Left lobe of liver (tissue), 2 donors: ENCODE measurements around the gene PROX1. TPM values are rescaled to one million over a fixed set of nuclear protein-coding genes. Genes with fewer than 3 reads are reported as not detected.

ENCODE experiments used
- ATAC-seq: fragments of 200-7000 bp; cut with Tn5 transposase; one replicate; pipeline ENCODE4 v1.9.1; 2020; ENCODE audit warnings: mild to moderate bottlenecking, moderate library complexity
- DNase-seq: peaks from one replicate; pipeline ENCODE4 v3.0.0-alpha.2; 2020; ENCODE audit warnings: low spot score
- total RNA-seq: library from RNA; stranded (reverse); gene quantifications from one replicate; pipeline ENCODE4 v1.2.1, GENCODE V29; 2021
- donor health status: DM: no; HTN: no; CAD: no; lungs with moderate emphysema.
- donor health status: DM: no; HTN: yes; CAD: no.

PROX1 gene
- total RNA-seq, 1 donor from 2014 or later = 173 TPM

DNA sequence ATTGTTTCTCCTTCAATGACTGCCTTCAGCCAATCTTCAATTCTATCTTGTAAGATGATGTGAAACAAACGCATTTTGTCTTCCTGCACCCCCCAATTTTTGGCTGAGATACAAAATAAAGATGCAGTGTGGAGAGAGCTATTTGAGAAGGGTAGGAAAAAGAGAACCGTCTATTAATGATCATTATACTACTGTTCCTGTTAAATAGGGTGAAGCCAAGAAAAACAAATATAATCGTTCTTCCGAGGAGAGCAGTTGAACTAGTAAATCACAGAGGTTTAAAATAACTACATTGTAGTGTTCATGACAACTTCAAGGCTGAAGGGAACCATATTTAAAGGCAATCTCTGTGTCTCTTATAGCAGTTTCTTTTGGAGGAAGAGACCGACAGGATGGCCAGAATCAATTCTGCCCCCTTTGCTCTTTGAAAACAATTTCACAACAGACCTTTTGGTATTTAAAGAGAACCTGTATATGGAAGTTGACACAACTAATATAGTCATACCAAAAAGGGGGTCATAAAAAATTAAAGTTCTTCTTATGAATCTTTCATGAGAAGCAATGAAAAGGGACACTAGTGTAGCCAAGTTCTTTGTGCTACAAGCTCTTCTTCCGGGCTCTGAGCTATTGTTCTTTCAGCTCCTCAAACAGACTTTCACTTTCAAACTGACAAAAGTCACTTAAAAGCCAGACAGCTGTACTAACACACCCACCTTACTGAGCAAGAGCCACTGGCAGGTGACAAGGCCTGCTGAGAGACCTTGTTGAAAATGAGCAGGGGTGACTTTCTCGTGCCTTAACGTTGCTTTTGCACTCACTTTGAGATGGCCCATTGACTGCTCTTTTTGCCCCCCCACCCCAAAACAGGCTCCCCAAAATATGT lies 30.9 kb downstream of the PROX1 start:
- ATAC-seq (peak; percentile 45), DNase-seq (no peak)

DNA sequence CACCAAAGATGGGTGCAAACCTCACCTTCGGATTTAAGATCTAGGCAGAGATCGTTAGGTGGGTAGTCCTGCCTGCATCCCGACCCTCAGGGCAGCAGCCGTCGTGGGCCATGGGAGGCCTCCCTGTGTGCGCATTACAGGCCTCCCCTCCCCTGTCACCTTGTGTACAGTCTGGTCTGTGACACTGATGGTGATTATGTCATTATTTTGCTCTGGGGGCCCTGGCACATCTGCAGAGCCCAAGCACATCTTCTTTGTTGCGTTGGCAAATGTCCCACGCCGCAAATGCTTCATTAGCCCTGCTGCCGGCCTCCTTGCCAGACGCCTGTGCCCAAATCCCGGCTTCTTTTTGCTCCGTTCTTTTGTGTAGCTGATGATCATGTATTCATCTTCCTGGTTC lies 31.7 kb downstream of the PROX1 start:
- ATAC-seq (no peak), DNase-seq (no peak)

DNA sequence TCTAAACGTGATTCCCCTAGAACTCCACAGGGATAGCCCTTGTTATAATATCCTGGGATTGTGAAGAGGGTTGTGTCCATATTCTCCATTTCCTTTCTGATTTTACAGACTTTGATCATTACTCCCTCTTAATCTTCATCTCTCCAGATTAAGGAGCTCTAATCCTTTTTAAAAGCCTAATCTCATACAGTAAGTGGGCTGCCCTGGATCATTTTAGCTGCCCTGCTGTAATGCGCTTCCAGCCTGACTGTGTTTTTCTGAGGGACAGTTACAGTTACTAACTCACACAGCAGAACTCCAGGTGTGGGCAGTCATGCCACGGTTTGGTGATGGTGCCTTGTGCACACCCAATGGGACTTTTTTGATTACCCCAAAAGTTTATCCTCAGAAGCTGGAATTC lies 33.5 kb downstream of the PROX1 start:
- no peak for ATAC-seq
- no peak for DNase-seq

DNA sequence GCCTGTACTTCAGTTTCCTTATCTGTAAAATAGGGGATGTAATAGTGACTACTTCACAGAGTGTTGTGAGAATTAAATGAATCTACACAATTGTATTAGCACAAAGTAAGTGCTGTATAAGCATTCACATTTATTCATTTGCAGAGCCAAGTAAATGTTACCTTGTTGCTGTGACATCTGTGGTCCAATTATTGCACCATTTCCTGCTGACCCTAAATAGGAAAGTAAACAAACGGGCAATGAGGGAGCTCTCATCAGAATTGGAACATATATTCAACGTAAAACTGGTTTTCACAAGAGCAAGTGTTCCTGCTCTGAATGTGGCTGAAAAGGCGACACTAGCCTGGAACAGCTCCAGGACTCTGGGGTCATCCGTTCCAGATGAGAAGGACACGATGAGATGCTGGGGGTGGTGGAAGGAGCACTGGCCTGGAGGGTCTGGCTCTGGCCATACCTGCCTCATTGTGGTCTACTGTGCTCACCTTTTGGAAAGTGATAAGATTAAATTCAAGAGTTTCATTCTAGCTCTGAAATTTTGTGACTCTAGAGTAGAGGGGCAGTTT lies 34.5 kb downstream of the PROX1 start:
- no peak for DNase-seq
- ATAC-seq = peak; percentile 10

DNA sequence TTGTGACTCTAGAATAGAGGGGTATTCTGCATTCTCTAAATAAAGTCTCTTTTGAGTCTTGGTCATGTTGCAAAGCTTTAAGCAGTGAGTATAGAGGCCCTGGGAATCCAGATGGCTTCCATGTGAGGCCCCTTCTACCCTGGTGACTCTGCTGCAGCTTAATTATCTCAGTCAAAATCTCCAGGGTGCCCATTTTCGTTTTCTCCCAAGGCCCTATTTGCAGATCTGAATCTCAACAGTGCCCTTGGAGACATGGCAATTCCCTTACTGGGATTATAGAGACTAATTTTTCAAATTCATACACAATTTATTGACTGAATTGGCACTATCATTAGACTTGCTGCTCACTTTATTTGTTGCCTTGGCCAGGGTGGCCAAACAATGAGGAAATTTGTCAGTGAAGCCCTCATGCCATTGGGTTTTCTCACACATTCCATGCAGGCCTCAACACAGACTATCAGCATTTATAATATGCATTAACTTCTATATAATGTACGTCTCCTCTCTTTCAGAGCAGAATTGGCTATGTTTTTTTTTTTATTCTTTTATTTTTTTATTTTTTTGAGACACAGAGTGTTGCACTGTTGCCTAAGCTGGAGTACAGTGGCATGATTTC lies 35.1 kb downstream of the PROX1 start:
- DNase-seq (no peak), ATAC-seq (no peak)

DNA sequence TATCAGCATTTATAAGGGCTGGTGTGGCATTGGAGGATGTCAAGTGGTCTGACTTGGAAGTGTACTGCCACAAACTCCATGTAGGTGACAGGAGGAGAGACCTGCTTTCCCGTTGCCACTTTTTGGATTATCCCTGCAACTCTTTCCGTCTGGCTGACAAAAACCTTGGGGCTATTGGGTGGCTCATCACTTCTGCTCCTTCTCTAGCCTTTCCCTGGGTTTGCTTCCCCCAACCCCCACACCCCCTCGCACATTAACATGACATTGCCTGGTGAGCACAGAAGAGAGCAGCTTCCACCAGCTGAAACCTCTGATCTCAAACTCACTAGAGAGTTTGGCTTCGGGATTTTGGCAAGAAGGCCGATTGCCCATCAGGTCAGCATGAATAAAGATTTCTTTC lies 39.2 kb downstream of the PROX1 start:
- peak; percentile 28 for ATAC-seq

DNA sequence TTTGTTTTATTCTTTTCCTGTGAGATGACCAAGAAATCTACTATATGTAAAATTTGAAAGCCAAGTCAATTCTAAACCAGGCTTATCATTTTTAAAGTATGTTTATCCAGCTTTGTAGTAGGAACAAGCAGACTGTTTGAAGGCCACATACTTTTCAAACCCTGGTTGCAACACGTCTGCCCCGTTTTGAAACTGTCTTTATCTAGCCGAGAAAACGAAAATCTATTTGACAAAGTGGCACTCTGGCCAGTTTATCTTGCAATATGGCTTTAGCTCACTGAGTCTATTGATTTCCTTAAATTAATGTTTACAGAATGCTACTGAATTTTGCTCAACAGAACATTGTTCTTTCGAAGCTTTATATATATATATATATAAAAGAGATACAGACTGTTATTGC lies 39.7 kb downstream of the PROX1 start:
- DNase-seq = peak; percentile 73
- ATAC-seq = peak; percentile 38

More for the DNA sequence above, 39.2 kb downstream of the PROX1 start:
- DNase-seq = no peak

DNA sequence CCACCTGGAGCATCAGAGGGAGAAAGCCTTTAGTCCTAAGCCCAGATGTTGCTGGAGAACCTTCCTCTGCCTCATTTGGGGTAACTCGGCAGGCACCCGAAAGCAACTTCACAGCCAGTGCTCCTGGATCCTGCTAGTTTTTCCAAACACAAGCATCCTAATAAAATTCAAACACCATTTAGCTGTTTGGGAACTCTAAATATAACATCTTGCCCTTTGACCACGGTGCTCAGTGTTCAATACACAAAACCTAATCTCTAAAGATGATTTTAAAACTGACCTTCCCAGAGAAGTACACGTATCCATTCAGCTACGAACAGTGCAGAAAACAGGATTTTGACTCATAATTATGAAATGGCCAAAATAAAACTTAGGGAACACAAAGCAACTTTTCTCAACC lies 40.3 kb downstream of the PROX1 start:
- ATAC-seq (peak; percentile 36), DNase-seq (no peak)

DNA sequence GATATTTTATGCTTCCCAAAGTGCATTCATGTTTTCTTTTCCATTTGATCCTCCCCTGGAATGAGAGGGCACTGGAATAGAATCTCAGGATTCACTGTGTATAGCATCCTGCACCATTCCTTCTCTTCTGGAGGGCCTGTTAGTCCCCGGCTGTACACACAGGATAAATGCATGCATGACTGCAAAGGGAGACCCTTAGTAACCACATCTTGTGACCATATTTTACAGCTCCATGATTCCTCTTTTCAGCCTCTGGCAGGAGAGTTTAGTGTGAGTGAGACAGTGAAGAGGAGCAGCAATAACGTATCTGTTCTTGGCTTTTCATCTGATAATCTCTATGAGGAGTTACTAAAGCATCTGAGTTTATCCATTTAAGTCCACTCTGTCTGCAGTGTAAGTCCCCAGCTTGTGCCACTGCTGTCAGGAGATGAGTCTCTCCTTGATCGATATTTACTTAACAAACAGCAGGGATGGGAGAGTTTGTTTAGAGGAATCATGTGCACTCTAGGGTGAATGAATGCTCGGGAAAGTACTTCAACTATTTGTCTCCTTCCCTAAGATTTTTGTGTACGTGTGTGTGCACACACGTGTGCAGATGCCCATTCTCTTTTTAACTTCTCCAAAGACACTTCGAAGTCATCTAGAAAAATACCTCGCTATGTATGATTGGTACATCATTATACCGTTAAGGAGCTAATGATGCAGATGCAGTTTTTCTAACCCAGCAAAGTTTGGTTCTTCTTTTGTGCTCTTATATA lies 41.1 kb downstream of the PROX1 start:
- peak; percentile 22 for ATAC-seq
- DNase-seq = no peak

DNA sequence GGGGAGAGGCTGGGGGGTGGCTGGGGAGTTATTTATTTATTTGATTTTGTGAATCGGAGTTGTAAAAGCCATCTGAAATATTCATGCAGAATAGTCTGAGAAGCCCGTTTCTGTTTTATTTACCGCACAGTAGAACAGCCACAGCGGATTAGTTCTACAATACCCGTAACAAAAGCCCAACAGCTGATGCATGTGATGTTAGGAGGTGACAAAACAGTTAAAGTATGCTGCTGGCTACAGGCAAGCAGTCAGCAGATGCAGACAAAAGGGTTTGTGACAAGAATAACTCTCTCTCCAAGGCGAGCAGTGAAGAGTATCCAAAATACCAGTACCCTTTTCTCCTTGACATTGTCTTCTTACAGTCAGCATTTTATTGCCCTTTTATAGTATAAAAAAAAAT lies 42.0 kb downstream of the PROX1 start:
- ATAC-seq (no peak), DNase-seq (no peak)

DNA sequence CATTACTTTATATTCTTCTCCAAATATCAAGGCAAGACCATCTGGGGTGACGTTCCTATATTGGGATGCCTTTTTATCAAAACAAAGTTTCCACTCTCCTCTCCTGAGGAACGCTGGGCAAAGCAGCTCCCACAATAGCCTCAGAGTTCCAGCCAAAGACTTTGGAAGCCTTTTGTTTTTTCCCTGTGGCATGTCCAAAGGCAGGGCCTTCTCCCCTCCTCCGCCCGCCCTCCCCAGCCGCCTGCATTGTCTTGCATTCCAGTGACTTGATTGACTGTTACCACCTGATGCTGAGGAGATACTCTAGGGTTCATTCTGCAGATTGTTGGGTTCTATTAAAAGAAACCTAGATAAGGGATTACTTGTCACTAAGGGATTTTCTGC lies 43.5 kb downstream of the PROX1 start:
- DNase-seq (no peak), ATAC-seq (no peak)

DNA sequence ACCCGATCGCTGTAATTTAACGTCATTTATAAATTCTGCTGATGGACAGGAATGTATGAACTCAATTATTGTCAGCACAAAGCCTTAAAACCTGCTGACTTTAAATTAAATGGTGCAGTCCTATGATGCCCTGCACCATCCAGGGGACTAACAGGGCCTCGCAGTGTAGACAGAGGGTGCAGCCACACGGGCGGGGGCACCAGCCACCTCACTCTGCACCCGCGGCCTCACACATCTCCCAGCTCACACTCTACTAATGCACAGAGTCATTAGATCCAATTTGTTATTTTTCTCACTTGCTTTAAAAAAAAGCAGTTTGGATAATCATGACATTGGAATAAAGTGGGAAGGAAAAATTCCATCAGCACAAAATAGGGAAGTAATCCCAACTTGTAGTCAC lies 49.7 kb downstream of the PROX1 start:
- DNase-seq (no peak), ATAC-seq (peak; percentile 45)

DNA sequence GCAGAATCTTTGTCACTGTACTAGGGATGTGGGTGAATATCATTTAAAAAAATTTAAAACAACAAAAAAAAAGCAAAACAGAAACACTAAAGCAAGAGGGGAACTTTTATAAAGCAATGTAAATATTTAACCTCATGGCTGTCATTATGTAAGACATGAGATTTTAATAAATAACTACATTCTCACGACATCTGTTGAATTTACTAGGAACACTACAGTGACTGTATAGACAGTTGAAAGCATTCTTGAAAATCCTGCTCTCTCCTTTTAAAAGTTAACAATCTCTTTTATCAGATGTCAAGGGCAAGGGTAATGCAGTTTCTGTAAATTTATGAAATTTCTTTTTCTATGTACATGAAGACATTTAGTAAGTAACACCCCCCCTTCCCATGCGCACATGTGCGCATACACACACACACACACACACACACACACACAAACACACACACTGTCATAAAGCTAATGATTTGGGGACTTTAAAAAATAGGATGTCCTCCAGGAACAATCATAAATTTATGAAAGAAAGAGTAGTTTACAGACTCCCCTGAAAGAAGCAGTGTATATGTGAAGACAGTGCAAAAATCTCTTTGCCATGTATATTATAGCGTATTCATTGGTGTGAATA lies 51.7 kb downstream of the PROX1 start:
- DNase-seq (no peak), ATAC-seq (no peak)

DNA sequence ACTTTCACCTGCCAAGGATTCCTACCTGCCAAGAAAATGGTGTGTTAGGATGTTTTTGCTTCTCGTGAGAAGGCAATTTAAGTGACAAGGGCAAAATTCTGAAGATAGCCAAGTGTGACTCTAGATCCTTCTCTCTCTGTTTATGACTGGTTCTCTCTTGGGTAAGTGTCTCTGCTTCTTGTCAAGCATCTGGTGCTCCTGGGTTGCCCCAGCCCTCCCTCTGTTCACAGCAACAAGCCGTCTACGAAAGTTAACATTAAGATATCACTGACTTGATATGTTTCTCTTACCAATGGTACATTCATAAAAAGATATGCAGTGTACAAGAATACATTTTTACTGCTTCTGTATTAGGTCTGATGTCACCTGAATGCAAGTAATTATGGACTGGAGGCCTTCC lies 55.4 kb downstream of the PROX1 start:
- no peak for DNase-seq
- ATAC-seq = no peak

DNA sequence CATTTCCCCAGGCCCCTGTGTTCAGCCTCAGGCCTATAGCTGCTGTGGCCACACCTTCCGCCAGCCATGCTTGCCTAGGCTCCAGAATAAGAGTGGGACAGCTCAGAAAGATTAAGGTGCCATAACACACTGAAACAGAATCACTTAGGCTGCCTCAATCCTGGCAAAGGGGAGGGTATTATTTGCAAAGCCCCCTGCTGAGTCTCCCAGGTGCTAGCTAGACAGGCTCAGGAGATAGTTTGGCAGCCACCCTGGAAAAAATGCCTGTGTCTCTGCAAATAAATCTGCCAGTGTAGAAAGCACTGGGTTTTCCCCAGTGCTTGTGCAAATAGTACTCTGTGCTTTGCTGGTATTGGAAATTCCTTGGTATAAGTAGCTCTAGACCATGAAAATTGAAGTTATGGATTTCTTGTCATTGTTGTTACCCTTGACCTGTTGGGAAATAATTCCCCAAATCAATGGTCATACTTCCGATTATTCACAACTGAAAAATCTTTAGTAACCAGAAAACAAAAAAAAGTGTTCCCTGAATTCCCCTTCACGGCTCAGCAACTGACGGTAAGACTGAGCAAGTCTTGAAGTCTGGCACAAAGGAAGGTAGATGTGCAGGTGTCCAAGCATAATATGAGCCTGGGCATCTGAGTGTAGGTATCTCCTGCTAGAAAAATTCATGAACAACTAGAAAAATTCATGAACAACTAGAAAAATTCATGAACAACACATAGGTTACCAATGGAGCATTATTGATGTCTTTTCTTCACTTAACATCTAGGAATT lies 56.9 kb downstream of the PROX1 start:
- DNase-seq (peak; percentile 80), ATAC-seq (peak; percentile 93)

DNA sequence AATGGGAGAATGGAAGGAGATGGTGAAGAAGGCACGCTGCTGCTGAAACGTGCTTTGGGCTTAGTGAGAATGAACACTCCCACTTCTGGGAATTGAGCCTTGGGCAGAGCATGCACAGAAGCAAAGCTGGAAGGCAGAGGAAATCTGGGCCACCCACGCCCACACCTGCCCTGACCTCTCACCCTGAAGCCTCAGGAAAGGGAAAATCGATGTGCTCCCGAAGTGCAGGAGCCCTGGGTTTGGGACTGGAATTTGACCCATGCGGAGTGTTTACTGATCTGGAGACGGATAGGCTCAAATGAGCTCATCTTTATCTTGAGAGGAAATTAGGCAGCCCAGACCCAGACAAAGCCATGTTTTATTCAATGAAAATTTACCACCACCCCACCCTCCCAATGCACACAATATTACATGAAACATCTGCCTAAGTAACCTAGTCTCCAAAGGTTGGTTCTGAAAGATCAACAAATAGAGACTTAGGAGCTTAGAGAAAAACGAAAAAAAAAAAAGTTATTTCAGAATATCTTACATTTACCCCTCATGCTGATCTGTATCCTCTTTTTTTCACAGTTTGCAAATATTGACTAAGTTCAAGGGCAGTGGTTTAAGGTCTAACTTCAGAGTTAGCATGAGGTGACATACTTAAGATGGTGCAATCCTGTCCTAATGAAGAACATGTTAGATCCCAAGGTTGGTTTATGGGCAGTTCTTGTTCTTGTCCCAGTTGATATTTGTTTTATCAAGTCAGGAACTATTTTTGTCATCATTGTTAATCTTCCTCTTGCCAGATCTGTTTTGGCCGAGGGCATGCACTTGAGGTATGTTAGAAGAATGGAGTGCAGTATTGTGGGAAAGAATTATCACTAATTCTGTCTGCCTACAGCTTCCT lies 63.0 kb downstream of the PROX1 start:
- ATAC-seq = peak; percentile 94

DNA sequence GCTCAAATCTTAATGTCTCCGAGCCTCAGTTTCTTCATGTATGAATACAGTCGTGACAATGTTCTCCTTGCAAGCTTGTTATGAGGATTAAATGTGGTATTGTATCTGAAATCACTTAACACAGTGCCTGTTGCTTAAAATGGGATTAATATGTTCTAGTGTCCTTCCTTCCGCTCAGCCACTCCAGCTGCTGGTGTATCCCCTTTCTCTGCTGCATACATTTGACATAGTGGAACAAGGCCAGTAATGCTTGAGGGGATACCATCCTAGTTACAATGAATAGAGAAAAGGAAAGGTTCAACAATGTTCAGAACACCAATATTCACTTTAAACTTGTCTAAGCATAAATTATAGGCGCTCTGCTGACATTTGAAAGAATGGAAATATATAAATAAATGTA lies 64.0 kb downstream of the PROX1 start:
- no peak for DNase-seq
- ATAC-seq = no peak

More for the DNA sequence above, 63.0 kb downstream of the PROX1 start:
- DNase-seq = peak; percentile 93

DNA sequence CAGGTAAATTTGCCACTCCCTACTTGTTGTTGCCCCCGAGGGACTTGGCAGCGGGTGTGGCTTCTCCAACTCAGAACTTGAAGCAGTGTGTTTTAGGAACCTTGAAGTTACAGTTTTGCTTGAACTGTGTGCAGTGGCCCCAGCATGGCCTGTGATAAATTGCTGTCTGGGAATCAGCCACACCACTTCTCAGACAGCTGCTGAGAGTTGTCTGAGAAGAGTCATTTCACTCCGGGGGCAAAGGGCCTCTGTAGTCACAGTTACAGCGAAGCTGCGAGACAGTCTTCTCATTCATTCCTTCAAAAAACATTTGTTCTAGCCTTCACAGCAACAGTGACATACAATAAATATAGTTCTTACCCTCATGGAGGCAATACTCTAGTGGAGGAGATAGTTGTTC lies 70.3 kb downstream of the PROX1 start:
- DNase-seq (no peak), ATAC-seq (no peak)

DNA sequence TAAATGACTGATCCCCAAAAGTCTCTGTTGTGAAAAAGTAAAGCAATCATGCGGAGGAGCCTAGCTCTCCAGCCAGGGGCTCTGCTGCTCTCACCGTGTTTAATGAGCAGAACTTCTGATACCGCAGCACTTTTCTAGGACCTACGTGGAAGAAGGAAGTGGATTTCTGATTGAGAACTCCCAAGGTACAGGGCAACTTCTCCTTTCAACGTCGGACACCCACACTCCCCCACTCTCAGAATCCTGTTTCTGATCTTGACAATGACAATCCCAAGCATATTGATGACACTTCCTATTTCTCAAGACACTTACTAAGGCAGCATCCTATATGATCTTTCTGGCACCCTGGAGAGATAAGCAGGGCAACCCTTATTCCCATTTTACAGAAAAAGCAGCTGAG lies 78.4 kb downstream of the PROX1 start:
- no peak for ATAC-seq
- no peak for DNase-seq
